ENCODE data around the gene CLDN6. TPM values are rescaled to one million over a fixed set of nuclear protein-coding genes. Genes with fewer than 3 reads are reported as not detected.
A peak's percentile ranks its signal among the peaks of the same experiment; 100 is the strongest.

CLDN6 gene
- total and polyA plus RNA-seq, 2 of the 13 experiments (the other 11 are each of a cell fraction or from before 2014, with no cell fraction given) = 5.9 to 7.6 TPM

DNA sequence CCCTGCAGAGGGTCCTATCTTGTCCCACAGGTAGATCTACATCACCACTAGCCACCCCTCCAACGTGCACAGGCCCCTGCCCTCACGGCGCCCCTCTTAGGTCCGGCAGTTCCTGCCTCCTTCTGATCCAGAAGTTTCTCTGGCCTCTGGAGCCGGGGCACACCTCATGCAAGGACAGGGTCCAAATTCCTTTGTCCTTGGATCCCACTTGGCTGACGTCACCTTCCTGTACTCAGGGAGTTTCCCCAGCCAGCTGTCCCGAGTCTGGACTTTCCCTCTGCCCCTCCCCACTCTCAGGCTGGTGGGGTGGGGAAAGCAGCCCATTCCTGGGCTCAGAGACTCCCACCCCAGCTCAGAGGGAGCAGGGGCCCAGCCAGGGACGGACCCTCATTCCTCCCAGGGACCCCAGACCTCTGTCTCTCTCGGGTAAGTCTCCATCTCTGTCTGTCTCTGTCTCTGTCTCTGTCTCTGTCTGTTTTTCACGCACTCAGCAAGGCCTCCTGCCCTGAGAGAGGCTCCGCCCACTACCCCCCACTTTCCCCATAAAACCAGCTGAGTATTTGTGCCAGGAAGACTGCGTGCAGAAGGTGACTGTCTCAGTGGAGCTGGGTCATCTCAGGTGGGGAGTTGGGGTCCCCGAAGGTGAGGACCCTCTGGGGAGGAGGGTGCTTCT, 47.2 kb upstream of the CLDN6 start, which contains the start of gene IL32 (continued):
- 0 out of 2 replicates have a peak, but pooled peaks have one; percentile 3 for TF ChIP-seq SUZ12 (IDR thresholded peaks at IDR 0.05; ENCODE audit: low read depth, low read length)
- TF ChIP-seq NR1H2 (CRISPR knock-in tag; IDR thresholded peaks at IDR 0.05; ENCODE audit: borderline replicate concordance, low read depth) = no peak
- TF ChIP-seq, protein P1, sequence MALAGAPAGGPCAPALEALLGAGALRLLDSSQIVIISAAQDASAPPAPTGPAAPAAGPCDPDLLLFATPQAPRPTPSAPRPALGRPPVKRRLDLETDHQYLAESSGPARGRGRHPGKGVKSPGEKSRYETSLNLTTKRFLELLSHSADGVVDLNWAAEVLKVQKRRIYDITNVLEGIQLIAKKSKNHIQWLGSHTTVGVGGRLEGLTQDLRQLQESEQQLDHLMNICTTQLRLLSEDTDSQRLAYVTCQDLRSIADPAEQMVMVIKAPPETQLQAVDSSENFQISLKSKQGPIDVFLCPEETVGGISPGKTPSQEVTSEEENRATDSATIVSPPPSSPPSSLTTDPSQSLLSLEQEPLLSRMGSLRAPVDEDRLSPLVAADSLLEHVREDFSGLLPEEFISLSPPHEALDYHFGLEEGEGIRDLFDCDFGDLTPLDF (CRISPR knock-in tag; IDR thresholded peaks at IDR 0.05) = no peak
- TF ChIP-seq RFX1 (IDR thresholded peaks at IDR 0.05) = no peak
- TF ChIP-seq, protein P2, sequence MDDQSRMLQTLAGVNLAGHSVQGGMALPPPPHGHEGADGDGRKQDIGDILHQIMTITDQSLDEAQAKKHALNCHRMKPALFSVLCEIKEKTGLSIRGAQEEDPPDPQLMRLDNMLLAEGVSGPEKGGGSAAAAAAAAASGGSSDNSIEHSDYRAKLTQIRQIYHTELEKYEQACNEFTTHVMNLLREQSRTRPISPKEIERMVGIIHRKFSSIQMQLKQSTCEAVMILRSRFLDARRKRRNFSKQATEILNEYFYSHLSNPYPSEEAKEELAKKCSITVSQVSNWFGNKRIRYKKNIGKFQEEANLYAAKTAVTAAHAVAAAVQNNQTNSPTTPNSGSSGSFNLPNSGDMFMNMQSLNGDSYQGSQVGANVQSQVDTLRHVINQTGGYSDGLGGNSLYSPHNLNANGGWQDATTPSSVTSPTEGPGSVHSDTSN (CRISPR knock-in tag; IDR thresholded peaks at IDR 0.05; ENCODE audit: borderline replicate concordance) = no peak
- no peak for TF ChIP-seq NR3C1 (CRISPR knock-in tag; IDR thresholded peaks at IDR 0.05)
- TF ChIP-seq RAD21 (CRISPR knock-in tag; IDR thresholded peaks at IDR 0.05) = no peak
- TF ChIP-seq ZNF761 (CRISPR knock-in tag; conservative IDR thresholded peaks at IDR 0.05) = 0 out of 2 replicates have a peak, but pooled peaks have one; percentile 20
- no peak for TF ChIP-seq BHLHE40 (IDR thresholded peaks at IDR 0.05; ENCODE audit: low read length)
- no peak for TF ChIP-seq ZKSCAN1 (IDR thresholded peaks at IDR 0.05; ENCODE audit: low read length)
- no peak for TF ChIP-seq ZNF329 (CRISPR knock-in tag; IDR thresholded peaks at IDR 0.05; ENCODE audit: low read depth)
- no peak for TF ChIP-seq ZNF382 (CRISPR knock-in tag; IDR thresholded peaks at IDR 0.05; ENCODE audit: borderline replicate concordance)
- no peak for TF ChIP-seq ZNF770 (CRISPR knock-in tag; IDR thresholded peaks at IDR 0.05)
- peak; percentile 84 for TF ChIP-seq PHF21A (CRISPR knock-in tag; IDR thresholded peaks at IDR 0.05)
- peak; percentile 59; the same call in 1 of the 2 replicates for TF ChIP-seq EEA1 (CRISPR knock-in tag; IDR thresholded peaks at IDR 0.05; ENCODE audit: borderline replicate concordance)
- TF ChIP-seq, protein P3, sequence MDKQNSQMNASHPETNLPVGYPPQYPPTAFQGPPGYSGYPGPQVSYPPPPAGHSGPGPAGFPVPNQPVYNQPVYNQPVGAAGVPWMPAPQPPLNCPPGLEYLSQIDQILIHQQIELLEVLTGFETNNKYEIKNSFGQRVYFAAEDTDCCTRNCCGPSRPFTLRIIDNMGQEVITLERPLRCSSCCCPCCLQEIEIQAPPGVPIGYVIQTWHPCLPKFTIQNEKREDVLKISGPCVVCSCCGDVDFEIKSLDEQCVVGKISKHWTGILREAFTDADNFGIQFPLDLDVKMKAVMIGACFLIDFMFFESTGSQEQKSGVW (CRISPR knock-in tag; IDR thresholded peaks at IDR 0.05; ENCODE audit: borderline replicate concordance) = no peak
- no peak for TF ChIP-seq ZBTB3 (CRISPR knock-in tag; IDR thresholded peaks at IDR 0.05; ENCODE audit: borderline replicate concordance, low read depth)
- peak; percentile 73 for TF ChIP-seq GATAD1 (CRISPR knock-in tag; IDR thresholded peaks at IDR 0.05)
- TF ChIP-seq ZNF644 (CRISPR knock-in tag; IDR thresholded peaks at IDR 0.05; ENCODE audit: low read depth) = 0 out of 2 replicates have a peak, but pooled peaks have one; percentile 45
- TF ChIP-seq ZNF232 (CRISPR knock-in tag; IDR thresholded peaks at IDR 0.05; ENCODE audit: borderline replicate concordance) = peak; percentile 70; the same call in 1 of the 2 replicates
- no peak for TF ChIP-seq ETV6 (CRISPR knock-in tag; conservative IDR thresholded peaks at IDR 0.05)
- peak; percentile 25; the same call in 1 of the 2 replicates for TF ChIP-seq MTERF4 (CRISPR knock-in tag; IDR thresholded peaks at IDR 0.05)
- TF ChIP-seq SRSF4 (IDR thresholded peaks at IDR 0.05; ENCODE audit: low read depth, low read length, poor library complexity, severe bottlenecking) = no peak
- TF ChIP-seq FOXA1 (IDR thresholded peaks at IDR 0.05) = no peak
- no peak for TF ChIP-seq FOXA1 (CRISPR knock-in tag; IDR thresholded peaks at IDR 0.05)
